Neuronal stem cell (in vitro differentiated cells): ENCODE measurements around the gene SPECC1L.
A peak's percentile ranks its signal among the peaks of the same experiment; 100 is the strongest.
"Not testable (repeated sequence)": the region's sequence is repeated elsewhere in the genome, so short reads cannot be mapped to it uniquely, and the experiment has no call there.

Experiments used
- DNase-seq: peaks from one replicate; pipeline ENCODE4 v3.0.0-alpha.2; 2013; ENCODE audit warnings: low spot score
- H2AFZ ChIP-seq: one replicate; pipeline ENCODE4 v1.6.1; 2013; ENCODE audit warnings: mild to moderate bottlenecking, low read length, inconsistent platforms
- H2AK5ac ChIP-seq: 2 replicates; pipeline ENCODE4 v1.6.1; 2013; ENCODE audit warnings: low read depth, mild to moderate bottlenecking, inconsistent platforms, low read length, moderate library complexity, mixed read lengths
- H2BK120ac ChIP-seq: 2 replicates; pipeline ENCODE4 v1.6.1; 2013; ENCODE audit warnings: low read depth, mild to moderate bottlenecking, inconsistent platforms, low read length, moderate library complexity, mixed read lengths
- H2BK12ac ChIP-seq: one replicate; pipeline ENCODE4 v1.6.1; 2013; ENCODE audit warnings: low read length, inconsistent platforms
- H2BK15ac ChIP-seq: 2 replicates; pipeline ENCODE4 v1.6.1; 2013; ENCODE audit warnings: mild to moderate bottlenecking, low read length, inconsistent platforms, mixed read lengths
- H2BK5ac ChIP-seq: one replicate; pipeline ENCODE4 v1.6.1; 2013; ENCODE audit warnings: inconsistent platforms, mild to moderate bottlenecking, low read length, moderate library complexity
- H3K14ac ChIP-seq: one replicate; pipeline ENCODE4 v1.6.1; 2013; ENCODE audit warnings: low read length, inconsistent platforms
- H3K18ac ChIP-seq: 2 replicates; pipeline ENCODE4 v1.6.1; 2013; ENCODE audit warnings: low read length, inconsistent platforms
- H3K23ac ChIP-seq: 2 replicates; pipeline ENCODE4 v1.6.1; 2013; ENCODE audit warnings: low read depth, mild to moderate bottlenecking, mixed read lengths, low read length, inconsistent platforms; ENCODE audit not compliant: poor library complexity
- H3K27ac ChIP-seq: replicated peaks from 3 replicates; pipeline ENCODE4 v1.5.1; 2013; ENCODE audit warnings: low read length, inconsistent platforms
- H3K27me3 ChIP-seq, 3 experiments: 2 replicates each; pipeline ENCODE4 v1.6.1; 2013; ENCODE audit warnings: low read length in 3 of 3, mild to moderate bottlenecking in 2 of 3, inconsistent platforms in 1 of 3, low read depth in 1 of 3, mixed read lengths in 1 of 3, moderate library complexity in 1 of 3; ENCODE audit not compliant: control insufficient read depth in 3 of 3, insufficient read depth in 3 of 3
- H3K36me3 ChIP-seq, 2 donors: replicated peaks in 1 of 2; 2 replicates each; pipeline ENCODE4 v1.6.1; 2013; ENCODE audit warnings: low read length in 2 of 2; ENCODE audit not compliant: control insufficient read depth in 2 of 2, insufficient read depth in 2 of 2
- H3K4ac ChIP-seq: 2 replicates; pipeline ENCODE4 v1.6.1; 2013; ENCODE audit warnings: inconsistent platforms, mild to moderate bottlenecking, low read length, moderate library complexity
- H3K4me1 ChIP-seq, 2 donors: 1 replicate in 1 of 2; 2 replicates in 1 of 2; pipeline ENCODE4 v1.6.1; 2013; ENCODE audit warnings: low read length in 2 of 2, low read depth in 1 of 2; ENCODE audit not compliant: control insufficient read depth in 2 of 2, insufficient read depth in 1 of 2
- H3K4me2 ChIP-seq: one replicate; pipeline ENCODE4 v1.6.1; 2013; ENCODE audit warnings: mild to moderate bottlenecking, low read length, inconsistent platforms; ENCODE audit not compliant: insufficient read depth, poor library complexity, severe bottlenecking
- H3K4me3 ChIP-seq, 2 donors: 2 replicates each; pipeline ENCODE4 v1.5.1; 2013; ENCODE audit warnings: low read length in 2 of 2, mild to moderate bottlenecking in 2 of 2, inconsistent platforms in 1 of 2, moderate library complexity in 1 of 2
- H3K79me1 ChIP-seq: one replicate; pipeline ENCODE4 v1.6.1; 2013; ENCODE audit warnings: low read depth, mild to moderate bottlenecking, inconsistent platforms, low read length, moderate library complexity
- H3K9ac ChIP-seq: one replicate; pipeline ENCODE4 v1.6.1; 2013; ENCODE audit warnings: mild to moderate bottlenecking, low read depth, low read length, inconsistent platforms; ENCODE audit not compliant: poor library complexity
- H3K9me3 ChIP-seq, 2 donors: replicated peaks in 1 of 2; 2 replicates each; pipeline versions ENCODE3 to v1.6.1; 2013; ENCODE audit warnings: low read length in 2 of 2, mild to moderate bottlenecking in 2 of 2, inconsistent platforms in 1 of 2, low read depth in 1 of 2, mixed read lengths in 1 of 2, moderate library complexity in 1 of 2; ENCODE audit not compliant: control insufficient read depth in 2 of 2, insufficient read depth in 1 of 2
- H4K8ac ChIP-seq: one replicate; pipeline ENCODE4 v1.6.1; 2013; ENCODE audit warnings: low read depth, mild to moderate bottlenecking, inconsistent platforms, low read length, moderate library complexity
- H4K91ac ChIP-seq: one replicate; pipeline ENCODE4 v1.6.1; 2013; ENCODE audit warnings: low read length, low read depth, mild to moderate bottlenecking, inconsistent platforms; ENCODE audit not compliant: poor library complexity
- WGBS, 2 donors: extraction: QIAGEN DNeasy Blood & Tissue Kit; methylation state at CpG; one replicate each; pipeline ENCODE4 v1.1.7; 2013; ENCODE audit warnings: missing lambda C conversion rate in 2 of 2, mixed read lengths in 1 of 2; ENCODE audit not compliant: insufficient read length in 2 of 2, insufficient replicate concordance in 1 of 2; ENCODE audit errors: extremely low coverage in 2 of 2; 5-methylcytosine and 5-hydroxymethylcytosine counted together

SPECC1L gene

DNA sequence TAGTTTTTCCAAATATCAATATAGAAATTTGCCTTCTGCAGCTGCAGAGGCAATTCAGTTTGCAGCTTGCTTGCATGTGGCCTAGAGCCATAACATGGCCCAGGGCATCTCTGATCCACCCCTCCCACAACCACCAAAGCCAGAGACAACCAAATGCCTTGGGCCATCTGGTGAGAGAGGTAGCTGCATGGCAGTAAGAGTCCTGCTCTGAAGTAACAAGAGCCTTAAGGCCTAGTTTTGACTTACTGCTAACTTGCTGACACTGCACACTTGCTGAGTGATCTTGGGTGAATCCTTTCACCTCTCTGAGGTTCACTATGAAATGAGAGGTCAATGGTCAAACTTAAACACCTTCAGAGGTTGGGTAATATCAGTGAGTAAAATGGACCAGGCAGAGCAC, 4.9 kb upstream of the SPECC1L start:
- Histone ChIP-seq H3K4me1 (peaks cover 3 to 25% of the 10 kb centered on the region in 2 donors), H3K27me3 (no peaks in the 10 kb centered on the region), H2BK5ac (no peak overlapping the region), H2BK120ac (no peak overlapping the region), H3K9me3 (no peaks in the 10 kb centered on the region), H3K14ac (no peak overlapping the region), H3K79me1 (no peaks in the 10 kb centered on the region), H2BK15ac (no peak overlapping the region), H3K4ac (no peak overlapping the region), H3K23ac (no peak overlapping the region), H4K91ac (no peak overlapping the region), H3K18ac (no peak overlapping the region), H2BK12ac (peak overlapping the region; percentile 14), H3K4me3 (no peak overlapping the region), H2AK5ac (no peak overlapping the region), H4K8ac (no peak overlapping the region), H3K4me2 (no peak overlapping the region), H2AFZ (peak overlapping the region; percentile 5), H3K27ac (no peak overlapping the region), H3K36me3 (no peaks in the 10 kb centered on the region), H3K9ac (no peak overlapping the region)
- DNase-seq = no peak

DNA sequence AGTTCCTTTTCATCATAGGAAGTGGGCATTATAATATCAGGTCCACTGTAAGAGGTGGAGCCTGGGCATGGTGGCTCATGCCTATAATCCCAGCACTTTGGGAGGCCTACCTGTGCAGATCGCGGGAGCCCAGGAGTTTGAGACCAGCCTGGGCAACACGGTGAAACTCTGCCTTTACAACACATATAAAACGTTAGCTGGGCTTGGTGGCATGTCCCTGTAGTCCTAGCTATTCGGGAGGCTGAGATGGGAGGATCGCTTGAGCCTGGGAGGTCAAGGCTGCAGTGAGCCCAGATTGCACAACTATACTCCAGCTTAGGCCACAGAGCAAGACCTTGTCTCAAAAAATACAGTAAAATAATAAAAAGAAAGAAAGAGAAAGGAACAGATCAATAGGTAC, 4.1 kb upstream of the SPECC1L start:
- not testable (repeated sequence) for H3K4me3 ChIP-seq, H3K14ac ChIP-seq, H2AFZ ChIP-seq, H2BK120ac ChIP-seq, H4K91ac ChIP-seq, H2BK5ac ChIP-seq, H3K9me3 ChIP-seq, DNase-seq, H4K8ac ChIP-seq, H3K9ac ChIP-seq, H3K27me3 ChIP-seq, H3K18ac ChIP-seq, H3K27ac ChIP-seq, H3K23ac ChIP-seq, H2AK5ac ChIP-seq, H2BK15ac ChIP-seq, H3K79me1 ChIP-seq, H3K4ac ChIP-seq, H2BK12ac ChIP-seq, H3K36me3 ChIP-seq, H3K4me2 ChIP-seq
- peaks cover 3 to 25% of the 10 kb centered on the region in 2 donors for H3K4me1 ChIP-seq
- no CpG with 5 or more reads among the region's 6 CpGs for WGBS, 2 donors

DNA sequence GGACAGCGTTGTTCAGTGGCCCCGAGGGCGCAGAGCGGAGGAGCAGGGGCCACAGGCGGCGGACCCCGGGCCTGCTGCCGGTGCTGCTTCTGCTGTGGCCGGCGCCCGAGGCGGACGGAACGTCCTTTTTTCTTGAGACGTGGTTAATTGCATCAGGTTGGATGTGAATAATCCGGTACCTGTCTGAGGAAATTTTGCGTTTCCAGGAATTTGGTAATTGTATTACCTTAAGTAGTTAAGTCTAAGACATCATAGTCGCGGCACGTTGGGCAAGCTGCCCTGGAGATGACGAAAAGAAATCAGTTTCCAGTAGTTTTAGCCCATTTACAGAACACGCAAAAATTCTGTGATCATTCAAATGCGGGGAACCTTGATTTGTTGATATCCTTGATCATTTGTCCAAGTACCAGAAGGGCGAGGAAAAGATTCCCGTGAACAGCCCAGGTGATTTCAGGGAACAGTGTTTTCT, 789 bp downstream of the SPECC1L start:
- Histone ChIP-seq H3K9me3 (no peaks in the 10 kb centered on the region), H2AK5ac (peak overlapping the region; percentile 92), H3K4me3 (peak overlapping the region; percentile 75 to 88), H3K27me3 (no peaks in the 10 kb centered on the region), H4K8ac (no peak overlapping the region), H2BK5ac (peak overlapping the region; percentile 97), H4K91ac (no peak overlapping the region), H2AFZ (peak overlapping the region; percentile 98), H3K23ac (no peak overlapping the region), H3K14ac (peak overlapping the region; percentile 100), H3K4ac (no peak overlapping the region), H3K4me1 (peaks cover 2 to 14% of the 10 kb centered on the region in 2 donors), H2BK12ac (no peak overlapping the region), H3K9ac (peak overlapping the region; percentile 97), H2BK120ac (no peak overlapping the region), H3K79me1 (peaks cover 4% of the 10 kb centered on the region), H2BK15ac (peak overlapping the region; percentile 93), H3K27ac (peak overlapping the region; percentile 93), H3K18ac (peak overlapping the region; percentile 100), H3K4me2 (peak overlapping the region; percentile 87), H3K36me3 (peaks cover 0 to 15% of the 10 kb centered on the region in 2 donors)
- no CpG with 5 or more reads among the region's 25 CpGs for WGBS, 2 donors
- no peak for DNase-seq

DNA sequence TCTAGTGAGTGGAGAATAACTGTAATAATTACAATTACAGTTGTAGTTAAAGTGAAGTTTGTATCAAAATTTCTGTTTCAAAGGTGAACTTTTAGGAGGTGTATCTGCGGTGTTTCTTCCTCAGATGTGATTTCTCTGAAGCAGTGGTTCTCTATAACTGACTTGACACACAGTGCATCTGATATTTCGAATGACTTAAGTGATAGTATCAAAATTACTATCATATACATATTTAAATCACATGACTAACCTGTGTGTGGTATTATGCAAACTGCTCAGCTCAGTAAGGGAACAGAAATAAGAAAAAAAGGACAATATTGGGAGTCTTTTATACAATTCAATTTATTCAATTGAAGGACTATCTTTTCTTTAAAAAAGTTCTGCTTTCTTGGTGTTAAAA, 2.4 kb downstream of the SPECC1L start:
- H3K18ac ChIP-seq, H3K4ac ChIP-seq, H3K14ac ChIP-seq, H3K9ac ChIP-seq, H2BK15ac ChIP-seq, H3K23ac ChIP-seq, H3K79me1 ChIP-seq, H2BK12ac ChIP-seq, H3K9me3 ChIP-seq, DNase-seq, H3K27me3 ChIP-seq, H2BK5ac ChIP-seq, H3K4me3 ChIP-seq, H3K27ac ChIP-seq, H4K8ac ChIP-seq, H3K4me2 ChIP-seq, H2BK120ac ChIP-seq, H4K91ac ChIP-seq, H2AK5ac ChIP-seq, H2AFZ ChIP-seq: not testable (repeated sequence)
- peaks cover 2 to 14% of the 10 kb centered on the region in 2 donors for H3K4me1 ChIP-seq
- peaks cover 0 to 25% of the 10 kb centered on the region in 2 donors for H3K36me3 ChIP-seq
- WGBS, 2 donors = no CpG with 5 or more reads among the region's 2 CpGs
